SK-N-SH (cell line): ENCODE measurements around the gene PLD2. TPM values are rescaled to one million over a fixed set of nuclear protein-coding genes. Genes with fewer than 3 reads are reported as not detected.

Experiments
- CTCF ChIA-PET: fragments of 300-600, 350-600 bp; formaldehyde crosslinking; extraction: SDS; loops from one replicate; lab custom pipeline; 2021; lab: Yijun Ruan, JAX
- POLR2A ChIA-PET: fragments of 350-600 bp; sonication (Branson Sonifier 250); formaldehyde crosslinking; extraction: SDS; loops from one replicate; lab custom pipeline; 2020; ENCODE audit warnings: antibody characterized with exemption, inconsistent platforms; lab: Yijun Ruan, JAX
- DNase-seq: peaks from one replicate; pipeline ENCODE4 v3.0.0; 2012
- H2AFZ ChIP-seq: fragments of 200-600 bp; sonication (generic); 2 replicates; pipeline ENCODE4 v1.8.1; 2016; ENCODE audit warnings: antibody characterized with exemption, mild to moderate bottlenecking, low read depth
- H3F3A ChIP-seq: fragments of 200-600 bp; sonication (generic); replicated peaks from 2 replicates; pipeline ENCODE3; 2016; ENCODE audit warnings: antibody characterized with exemption, mild to moderate bottlenecking; ENCODE audit not compliant: insufficient read depth
- H3K27ac ChIP-seq, 2 experiments: fragments of 200-500 bp in 1 of 2; fragments of 200-600 bp in 1 of 2; sonication (Bioruptor generic) in 1 of 2; sonication (generic), shearing (Covaris generic) in 1 of 2; 2 replicates each; pipeline versions ENCODE4 v1.5.1 to v1.6.1; 2014 to 2016; ENCODE audit warnings: low read depth in 2 of 2, inconsistent platforms in 1 of 2, low read length in 1 of 2, mild to moderate bottlenecking in 1 of 2, mixed read lengths in 1 of 2
- H3K27me3 ChIP-seq: fragments of 200-600 bp; sonication (generic), shearing (Covaris generic); 2 replicates; pipeline ENCODE4 v1.6.1; 2016; ENCODE audit warnings: mixed run types; ENCODE audit not compliant: insufficient read depth
- H3K36me3 ChIP-seq, 2 experiments: fragments of 200-500 bp in 1 of 2; fragments of 200-600 bp in 1 of 2; sonication (Bioruptor generic) in 1 of 2; sonication (generic) in 1 of 2; replicated peaks in 1 of 2; 2 replicates each; pipeline versions ENCODE3 to v1.5.1; 2014 to 2016; ENCODE audit warnings: low read length in 1 of 2, mild to moderate bottlenecking in 1 of 2; ENCODE audit not compliant: insufficient read depth in 2 of 2, control insufficient read depth in 1 of 2
- H3K4me1 ChIP-seq, 2 experiments: fragments of 200-500 bp in 1 of 2; fragments of 200-600 bp in 1 of 2; sonication (Bioruptor generic) in 1 of 2; sonication (generic), shearing (Covaris generic) in 1 of 2; 2 replicates each; pipeline versions ENCODE4 v1.5.1 to v1.6.1; 2014 to 2016; ENCODE audit warnings: low read depth in 1 of 2, low read length in 1 of 2, mixed run types in 1 of 2; ENCODE audit not compliant: insufficient read depth in 2 of 2, control insufficient read depth in 1 of 2
- H3K4me2 ChIP-seq: fragments of 200-600 bp; sonication (generic), shearing (Covaris generic); 2 replicates; pipeline ENCODE4 v1.6.1; 2017; ENCODE audit warnings: mixed run types
- H3K4me3 ChIP-seq, 2 experiments: fragments of 200-500 bp in 1 of 2; fragments of 200-600 bp in 1 of 2; sonication (Bioruptor generic) in 1 of 2; sonication (generic), shearing (Covaris generic) in 1 of 2; 2 replicates each; pipeline versions ENCODE4 v1.5.1 to v1.8.1; 2014 to 2016; ENCODE audit warnings: low read depth in 2 of 2, inconsistent platforms in 1 of 2, low read length in 1 of 2, mild to moderate bottlenecking in 1 of 2, mixed read lengths in 1 of 2, moderate library complexity in 1 of 2
- H3K79me2 ChIP-seq: fragments of 200-600 bp; sonication (generic); 2 replicates; pipeline ENCODE4 v1.8.1; 2017; ENCODE audit warnings: mild to moderate bottlenecking; ENCODE audit not compliant: insufficient read depth
- H3K9ac ChIP-seq: fragments of 200-600 bp; sonication (generic); 2 replicates; pipeline ENCODE4 v1.6.1; 2017; ENCODE audit warnings: mixed run types
- H3K9me2 ChIP-seq: fragments of 200-600 bp; sonication (generic); 2 replicates; pipeline ENCODE4 v1.6.1; 2017; ENCODE audit warnings: mixed run types
- H3K9me3 ChIP-seq: fragments of 200-600 bp; sonication (generic); 2 replicates; pipeline ENCODE4 v1.6.1; 2017; ENCODE audit warnings: mixed run types, mild to moderate bottlenecking, moderate library complexity
- H4K20me1 ChIP-seq: fragments of 200-600 bp; sonication (generic); 2 replicates; pipeline ENCODE4 v1.6.1; 2017; ENCODE audit warnings: mild to moderate bottlenecking, mixed run types; ENCODE audit not compliant: insufficient read depth
- CHD2 ChIP-seq: fragments of 150-350 bp; IDR thresholded peaks from 2 replicates; pipeline ENCODE4 v1.6.1; 2018; ENCODE audit warnings: low read length; ENCODE audit not compliant: partially characterized antibody
- ELF1 ChIP-seq: IDR thresholded peaks from 2 replicates; pipeline ENCODE4 v1.4.0; 2012
- EP300 ChIP-seq, 2 experiments: IDR thresholded peaks; 2 replicates each; pipeline versions ENCODE4 v1.4.0 to v1.6.1; 2012; ENCODE audit warnings: borderline replicate concordance in 1 of 2, low read depth in 1 of 2, low read length in 1 of 2
- FOSL2 ChIP-seq: IDR thresholded peaks from 2 replicates; pipeline ENCODE4 v1.4.0; 2012; ENCODE audit warnings: low read depth, mild to moderate bottlenecking, moderate library complexity, borderline replicate concordance
- MXI1 ChIP-seq: IDR thresholded peaks from 2 replicates; pipeline ENCODE4 v1.6.1; 2012; ENCODE audit warnings: mild to moderate bottlenecking, low read depth, low read length, improper control_type of control experiment
- RAD21 ChIP-seq: IDR thresholded peaks from 2 replicates; pipeline ENCODE4 v1.6.1; 2012; ENCODE audit warnings: mild to moderate bottlenecking, low read length
- TCF12 ChIP-seq: IDR thresholded peaks from 2 replicates; pipeline ENCODE4 v1.4.0; 2012
- WGBS: methylation state at CpG from one replicate; pipeline ENCODE4 v1.1.6; 2017; ENCODE audit warnings: low lambda C conversion rate; 5-methylcytosine and 5-hydroxymethylcytosine counted together
- polyA plus RNA-seq, 3 experiments: library from polyadenylated mRNA; depleted of rRNA; stranded (reverse); fragments of >200 nt; gene quantifications; 2 replicates each; pipeline ENCODE4 v1.2.3, GENCODE V29; 2012
- TF ChIP-seq, protein P1 (sequence below): IDR thresholded peaks from 2 replicates; pipeline ENCODE4; 2012
- TF ChIP-seq, protein P2 (sequence below): IDR thresholded peaks from 2 replicates; pipeline ENCODE4 v1.4.0; 2012; ENCODE audit warnings: low read depth, borderline replicate concordance
- TF ChIP-seq, protein P3 (sequence below): fragments of 150-350 bp; IDR thresholded peaks from 2 replicates; pipeline ENCODE4 v1.6.1; 2016; ENCODE audit warnings: mild to moderate bottlenecking, low read depth, low read length
- TF ChIP-seq, protein P4 (sequence below): IDR thresholded peaks from 2 replicates; pipeline ENCODE4 v1.4.0; 2012; ENCODE audit warnings: low read depth, borderline replicate concordance
- TF ChIP-seq, protein P5 (sequence below): IDR thresholded peaks from 2 replicates; pipeline ENCODE4 v1.4.0; 2012; ENCODE audit warnings: low read depth
- TF ChIP-seq, protein P6 (sequence below): IDR thresholded peaks from 2 replicates; pipeline ENCODE4 v1.6.1; 2012; ENCODE audit warnings: mild to moderate bottlenecking, low read depth, low read length, moderate library complexity

The PLD2 gene
- polyA plus RNA-seq, 1 of the 3 experiments (the other 2 are of a cell fraction), result 42.5 TPM

DNA sequence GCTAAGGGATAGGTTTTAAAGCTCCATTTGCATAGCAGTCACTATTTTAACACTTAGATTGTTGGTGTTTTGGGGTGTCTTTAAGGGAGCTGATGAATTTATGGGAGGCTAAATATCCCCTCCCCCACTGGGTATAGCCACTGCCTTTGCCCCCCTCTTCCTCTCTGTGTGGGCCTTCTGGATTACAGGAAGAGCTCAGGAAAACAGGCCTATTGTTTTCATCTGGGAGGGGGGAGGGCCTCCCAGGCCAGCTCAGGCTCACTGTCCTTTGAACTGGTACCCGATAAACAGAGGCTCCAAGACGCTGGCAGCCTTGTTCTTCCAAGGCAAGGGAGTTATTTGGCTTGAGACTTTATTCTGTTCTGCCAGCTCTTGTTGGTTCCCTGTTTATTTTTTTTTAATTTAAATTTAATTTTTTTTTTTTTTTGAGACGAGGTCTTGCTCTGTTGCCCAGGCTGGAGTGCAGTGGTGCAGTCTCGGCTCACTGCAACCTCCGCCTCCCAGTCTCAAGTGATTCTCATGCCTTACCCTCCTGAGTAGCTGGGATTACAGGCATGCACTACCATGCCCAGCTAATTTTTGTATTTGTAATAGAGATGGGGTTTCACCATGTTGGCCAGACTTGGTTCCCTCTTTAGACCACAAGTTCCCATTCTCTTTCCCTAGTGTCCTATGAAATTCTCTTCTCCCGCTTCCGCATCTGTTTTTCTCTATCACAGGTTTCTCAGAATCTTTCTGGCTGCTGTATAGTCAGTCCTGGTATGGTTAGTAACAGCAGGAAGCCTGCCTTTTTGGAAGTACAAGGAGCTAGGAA, 51.3 kb downstream of the PLD2 start:
- H3K4me3 ChIP-seq, result no peak overlapping the region
- no peaks in the 10 kb centered on the region for H3K9me2 ChIP-seq
- H3K9me3 ChIP-seq, result no peaks in the 10 kb centered on the region
- H3K79me2 ChIP-seq, result peaks cover 35% of the 10 kb centered on the region
- no peaks in the 10 kb centered on the region for H3K36me3 ChIP-seq
- peak overlapping the region; percentile 68 for H3K4me2 ChIP-seq
- CTCF ChIA-PET, result interaction anchor here (0.6 to 2.7 kb wide), 8 partner anchors 13 to 1007 kb away, joined by 3 to 11 read pairs (median 4); no protein-coding TSS in a partner anchor
- 80% methylated on average over 7 of the region's 7 CpGs for whole genome bisulfite sequencing
- peaks cover 27 to 46% of the 10 kb centered on the region in 2 experiments for H3K4me1 ChIP-seq
- H4K20me1 ChIP-seq, result no peaks in the 10 kb centered on the region
- H3K9ac ChIP-seq, result peak overlapping the region; percentile 28; the same call in 1 of the 2 replicates
- peak overlapping the region; percentile 57 to 88 for H3K27ac ChIP-seq
- DNase-seq, result peak; percentile 78
- TF ChIP-seq EP300 (IDR thresholded peaks at IDR 0.05; ENCODE audit: borderline replicate concordance in 1 of 2, low read depth in 1 of 2, low read length in 1 of 2), result peak in 1 of 2 experiments; percentile 14; a peak in 1 of 4 replicates
- peak; percentile 42; the same call in 1 of the 2 replicates for TF ChIP-seq TCF12
- TF ChIP-seq CHD2, result peak; percentile 48
- TF ChIP-seq, protein P1, sequence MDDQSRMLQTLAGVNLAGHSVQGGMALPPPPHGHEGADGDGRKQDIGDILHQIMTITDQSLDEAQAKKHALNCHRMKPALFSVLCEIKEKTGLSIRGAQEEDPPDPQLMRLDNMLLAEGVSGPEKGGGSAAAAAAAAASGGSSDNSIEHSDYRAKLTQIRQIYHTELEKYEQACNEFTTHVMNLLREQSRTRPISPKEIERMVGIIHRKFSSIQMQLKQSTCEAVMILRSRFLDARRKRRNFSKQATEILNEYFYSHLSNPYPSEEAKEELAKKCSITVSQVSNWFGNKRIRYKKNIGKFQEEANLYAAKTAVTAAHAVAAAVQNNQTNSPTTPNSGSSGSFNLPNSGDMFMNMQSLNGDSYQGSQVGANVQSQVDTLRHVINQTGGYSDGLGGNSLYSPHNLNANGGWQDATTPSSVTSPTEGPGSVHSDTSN, result 0 out of 2 replicates have a peak, but pooled peaks have one; percentile 4
- TF ChIP-seq, protein P2, sequence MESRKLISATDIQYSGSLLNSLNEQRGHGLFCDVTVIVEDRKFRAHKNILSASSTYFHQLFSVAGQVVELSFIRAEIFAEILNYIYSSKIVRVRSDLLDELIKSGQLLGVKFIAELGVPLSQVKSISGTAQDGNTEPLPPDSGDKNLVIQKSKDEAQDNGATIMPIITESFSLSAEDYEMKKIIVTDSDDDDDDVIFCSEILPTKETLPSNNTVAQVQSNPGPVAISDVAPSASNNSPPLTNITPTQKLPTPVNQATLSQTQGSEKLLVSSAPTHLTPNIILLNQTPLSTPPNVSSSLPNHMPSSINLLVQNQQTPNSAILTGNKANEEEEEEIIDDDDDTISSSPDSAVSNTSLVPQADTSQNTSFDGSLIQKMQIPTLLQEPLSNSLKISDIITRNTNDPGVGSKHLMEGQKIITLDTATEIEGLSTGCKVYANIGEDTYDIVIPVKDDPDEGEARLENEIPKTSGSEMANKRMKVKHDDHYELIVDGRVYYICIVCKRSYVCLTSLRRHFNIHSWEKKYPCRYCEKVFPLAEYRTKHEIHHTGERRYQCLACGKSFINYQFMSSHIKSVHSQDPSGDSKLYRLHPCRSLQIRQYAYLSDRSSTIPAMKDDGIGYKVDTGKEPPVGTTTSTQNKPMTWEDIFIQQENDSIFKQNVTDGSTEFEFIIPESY, result no peak
- no peak for TF ChIP-seq ELF1
- TF ChIP-seq, protein P3, sequence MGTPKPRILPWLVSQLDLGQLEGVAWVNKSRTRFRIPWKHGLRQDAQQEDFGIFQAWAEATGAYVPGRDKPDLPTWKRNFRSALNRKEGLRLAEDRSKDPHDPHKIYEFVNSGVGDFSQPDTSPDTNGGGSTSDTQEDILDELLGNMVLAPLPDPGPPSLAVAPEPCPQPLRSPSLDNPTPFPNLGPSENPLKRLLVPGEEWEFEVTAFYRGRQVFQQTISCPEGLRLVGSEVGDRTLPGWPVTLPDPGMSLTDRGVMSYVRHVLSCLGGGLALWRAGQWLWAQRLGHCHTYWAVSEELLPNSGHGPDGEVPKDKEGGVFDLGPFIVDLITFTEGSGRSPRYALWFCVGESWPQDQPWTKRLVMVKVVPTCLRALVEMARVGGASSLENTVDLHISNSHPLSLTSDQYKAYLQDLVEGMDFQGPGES, result no peak
- H3K27me3 ChIP-seq, result no peaks in the 10 kb centered on the region
- POLR2A ChIA-PET, result interaction anchor here (0.7 to 1.8 kb wide), 3 partner anchors 35 to 75 kb away, joined by 3 to 5 read pairs (median 4); no protein-coding TSS in a partner anchor
- H3F3A ChIP-seq, result no peaks in the 10 kb centered on the region
- H2AFZ ChIP-seq, result no peak overlapping the region

DNA sequence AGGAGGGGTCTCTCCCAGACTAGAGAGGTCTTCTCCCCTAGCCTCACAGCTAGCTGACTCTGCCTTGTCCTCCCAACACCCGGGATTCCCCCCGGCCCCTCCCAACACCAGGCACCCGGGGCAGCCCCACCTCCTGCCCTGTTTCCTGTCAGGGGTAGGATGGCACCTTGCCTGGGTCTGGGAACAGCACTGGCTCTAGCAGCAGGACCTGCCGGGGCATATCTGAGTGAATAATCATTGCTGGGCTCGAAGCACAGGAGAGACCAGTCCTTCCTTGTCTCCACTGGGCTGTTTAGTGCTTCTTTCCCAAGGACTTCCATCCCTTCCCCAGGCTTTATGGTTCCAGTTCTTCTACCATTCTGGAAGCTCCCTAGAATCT, 51.9 kb downstream of the PLD2 start:
- peak; percentile 83 for DNase-seq
- Histone ChIP-seq H3K27ac (peak overlapping the region; percentile 57 to 88), H3K9me2 (no peaks in the 10 kb centered on the region), H3K27me3 (no peaks in the 10 kb centered on the region), H3K4me2 (peak overlapping the region; percentile 68), H3K36me3 (no peaks in the 10 kb centered on the region), H2AFZ (no peak overlapping the region), H3F3A (no peaks in the 10 kb centered on the region), H3K4me3 (peak overlapping the region in 1 of 2 experiments; percentile 39; a peak in 1 of 4 replicates), H4K20me1 (no peaks in the 10 kb centered on the region), H3K79me2 (peaks cover 30% of the 10 kb centered on the region), H3K4me1 (peaks cover 27 to 42% of the 10 kb centered on the region in 2 experiments), H3K9ac (peak overlapping the region; percentile 27; the same call in 1 of the 2 replicates), H3K9me3 (no peaks in the 10 kb centered on the region)
- CTCF ChIA-PET, result interaction anchor here (0.9 to 2.7 kb wide), 5 partner anchors 13 to 69 kb away, joined by 3 to 11 read pairs (median 4); no protein-coding TSS in a partner anchor
- 3% methylated on average over 5 of the region's 5 CpGs for WGBS
- POLR2A ChIA-PET, result interaction anchor here (0.7 kb wide), 1 partner anchor 75 kb away, joined by 5 read pairs; no protein-coding TSS in a partner anchor
- TF ChIP-seq TCF12 (peak; percentile 69), RAD21 (peak; percentile 15; the same call in 1 of the 2 replicates), MXI1 (peak; percentile 38; the same call in 1 of the 2 replicates), FOSL2 (no peak)
- TF ChIP-seq, protein P4, sequence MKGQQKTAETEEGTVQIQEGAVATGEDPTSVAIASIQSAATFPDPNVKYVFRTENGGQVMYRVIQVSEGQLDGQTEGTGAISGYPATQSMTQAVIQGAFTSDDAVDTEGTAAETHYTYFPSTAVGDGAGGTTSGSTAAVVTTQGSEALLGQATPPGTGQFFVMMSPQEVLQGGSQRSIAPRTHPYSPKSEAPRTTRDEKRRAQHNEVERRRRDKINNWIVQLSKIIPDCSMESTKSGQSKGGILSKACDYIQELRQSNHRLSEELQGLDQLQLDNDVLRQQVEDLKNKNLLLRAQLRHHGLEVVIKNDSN, result 0 out of 2 replicates have a peak, but pooled peaks have one; percentile 6
- TF ChIP-seq, protein P5, sequence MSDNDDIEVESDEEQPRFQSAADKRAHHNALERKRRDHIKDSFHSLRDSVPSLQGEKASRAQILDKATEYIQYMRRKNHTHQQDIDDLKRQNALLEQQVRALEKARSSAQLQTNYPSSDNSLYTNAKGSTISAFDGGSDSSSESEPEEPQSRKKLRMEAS, result peak; percentile 48; the same call in 1 of the 2 replicates
- TF ChIP-seq, protein P6, sequence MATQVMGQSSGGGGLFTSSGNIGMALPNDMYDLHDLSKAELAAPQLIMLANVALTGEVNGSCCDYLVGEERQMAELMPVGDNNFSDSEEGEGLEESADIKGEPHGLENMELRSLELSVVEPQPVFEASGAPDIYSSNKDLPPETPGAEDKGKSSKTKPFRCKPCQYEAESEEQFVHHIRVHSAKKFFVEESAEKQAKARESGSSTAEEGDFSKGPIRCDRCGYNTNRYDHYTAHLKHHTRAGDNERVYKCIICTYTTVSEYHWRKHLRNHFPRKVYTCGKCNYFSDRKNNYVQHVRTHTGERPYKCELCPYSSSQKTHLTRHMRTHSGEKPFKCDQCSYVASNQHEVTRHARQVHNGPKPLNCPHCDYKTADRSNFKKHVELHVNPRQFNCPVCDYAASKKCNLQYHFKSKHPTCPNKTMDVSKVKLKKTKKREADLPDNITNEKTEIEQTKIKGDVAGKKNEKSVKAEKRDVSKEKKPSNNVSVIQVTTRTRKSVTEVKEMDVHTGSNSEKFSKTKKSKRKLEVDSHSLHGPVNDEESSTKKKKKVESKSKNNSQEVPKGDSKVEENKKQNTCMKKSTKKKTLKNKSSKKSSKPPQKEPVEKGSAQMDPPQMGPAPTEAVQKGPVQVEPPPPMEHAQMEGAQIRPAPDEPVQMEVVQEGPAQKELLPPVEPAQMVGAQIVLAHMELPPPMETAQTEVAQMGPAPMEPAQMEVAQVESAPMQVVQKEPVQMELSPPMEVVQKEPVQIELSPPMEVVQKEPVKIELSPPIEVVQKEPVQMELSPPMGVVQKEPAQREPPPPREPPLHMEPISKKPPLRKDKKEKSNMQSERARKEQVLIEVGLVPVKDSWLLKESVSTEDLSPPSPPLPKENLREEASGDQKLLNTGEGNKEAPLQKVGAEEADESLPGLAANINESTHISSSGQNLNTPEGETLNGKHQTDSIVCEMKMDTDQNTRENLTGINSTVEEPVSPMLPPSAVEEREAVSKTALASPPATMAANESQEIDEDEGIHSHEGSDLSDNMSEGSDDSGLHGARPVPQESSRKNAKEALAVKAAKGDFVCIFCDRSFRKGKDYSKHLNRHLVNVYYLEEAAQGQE, result no peak
- TF ChIP-seq, protein P1, result peak; percentile 37
